ENCODE results near the gene HOXB9. TPM values are rescaled to one million over a fixed set of nuclear protein-coding genes. Genes with fewer than 3 reads are reported as not detected.

The HOXB9 gene
- total and polyA plus RNA-seq, 3 donors from 2014 or later = 0.31 to 0.94 (median 0.76) TPM

DNA sequence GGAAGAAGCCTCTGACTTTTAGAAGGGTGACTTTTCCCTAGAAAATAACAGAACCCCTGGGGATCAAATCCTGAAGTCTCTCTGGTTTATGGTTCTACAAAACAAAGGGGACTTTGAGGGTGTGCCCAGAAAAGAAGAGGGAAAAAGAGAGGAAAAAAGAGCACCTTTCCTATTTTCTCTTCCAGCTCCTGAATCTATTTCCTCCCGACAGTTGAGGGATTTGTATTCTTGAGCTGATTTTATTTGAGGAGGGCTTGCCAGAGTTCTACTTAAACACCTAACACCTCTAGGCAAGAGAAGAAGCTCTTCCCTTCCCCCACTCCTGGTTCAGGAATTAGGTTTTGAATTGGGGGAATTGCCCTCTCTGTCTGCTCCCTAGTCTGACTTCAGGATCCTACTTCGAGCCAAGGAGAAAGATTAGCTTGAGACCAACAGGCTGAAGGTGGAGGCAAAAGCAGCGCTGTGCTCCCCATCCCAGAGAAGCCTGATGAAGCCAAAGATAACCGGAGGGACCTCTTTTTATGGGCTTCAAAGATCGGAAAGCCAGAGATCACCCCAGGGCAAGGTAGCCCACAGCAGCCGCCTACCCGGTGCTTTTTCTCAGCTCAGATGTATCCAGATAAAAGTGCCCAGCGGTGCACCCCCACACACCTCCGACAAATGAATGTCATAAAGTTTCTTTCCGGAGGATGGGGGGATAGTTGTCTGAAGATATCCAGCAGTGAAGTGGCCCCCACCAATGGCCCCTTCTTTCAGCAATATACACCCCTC, 36.9 kb downstream of the HOXB9 start:
- peaks cover 10% of the 10 kb centered on the region for H3K4me1 ChIP-seq
- H3K9me3 ChIP-seq = no peaks in the 10 kb centered on the region
- H3K4me3 ChIP-seq = no peak overlapping the region
- no peaks in the 10 kb centered on the region for H3K27me3 ChIP-seq
- no peak for DNase-seq
- 26 to 38% methylated on average over 8 to 10 of the region's 10 CpGs for WGBS, 2 donors
- intact Hi-C loops (cut with DNase I; ENCODE audit: low total_unique reads) = no loop called here
- no peak overlapping the region for H3K27ac ChIP-seq
- H3K36me3 ChIP-seq (ENCODE audit: low read depth, missing control alignments) = no peaks in the 10 kb centered on the region
- no peak for TF ChIP-seq POLR2A (IDR thresholded peaks at IDR 0.05)
- TF ChIP-seq, protein P1, sequence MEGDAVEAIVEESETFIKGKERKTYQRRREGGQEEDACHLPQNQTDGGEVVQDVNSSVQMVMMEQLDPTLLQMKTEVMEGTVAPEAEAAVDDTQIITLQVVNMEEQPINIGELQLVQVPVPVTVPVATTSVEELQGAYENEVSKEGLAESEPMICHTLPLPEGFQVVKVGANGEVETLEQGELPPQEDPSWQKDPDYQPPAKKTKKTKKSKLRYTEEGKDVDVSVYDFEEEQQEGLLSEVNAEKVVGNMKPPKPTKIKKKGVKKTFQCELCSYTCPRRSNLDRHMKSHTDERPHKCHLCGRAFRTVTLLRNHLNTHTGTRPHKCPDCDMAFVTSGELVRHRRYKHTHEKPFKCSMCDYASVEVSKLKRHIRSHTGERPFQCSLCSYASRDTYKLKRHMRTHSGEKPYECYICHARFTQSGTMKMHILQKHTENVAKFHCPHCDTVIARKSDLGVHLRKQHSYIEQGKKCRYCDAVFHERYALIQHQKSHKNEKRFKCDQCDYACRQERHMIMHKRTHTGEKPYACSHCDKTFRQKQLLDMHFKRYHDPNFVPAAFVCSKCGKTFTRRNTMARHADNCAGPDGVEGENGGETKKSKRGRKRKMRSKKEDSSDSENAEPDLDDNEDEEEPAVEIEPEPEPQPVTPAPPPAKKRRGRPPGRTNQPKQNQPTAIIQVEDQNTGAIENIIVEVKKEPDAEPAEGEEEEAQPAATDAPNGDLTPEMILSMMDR (IDR thresholded peaks at IDR 0.05) = no peak

DNA sequence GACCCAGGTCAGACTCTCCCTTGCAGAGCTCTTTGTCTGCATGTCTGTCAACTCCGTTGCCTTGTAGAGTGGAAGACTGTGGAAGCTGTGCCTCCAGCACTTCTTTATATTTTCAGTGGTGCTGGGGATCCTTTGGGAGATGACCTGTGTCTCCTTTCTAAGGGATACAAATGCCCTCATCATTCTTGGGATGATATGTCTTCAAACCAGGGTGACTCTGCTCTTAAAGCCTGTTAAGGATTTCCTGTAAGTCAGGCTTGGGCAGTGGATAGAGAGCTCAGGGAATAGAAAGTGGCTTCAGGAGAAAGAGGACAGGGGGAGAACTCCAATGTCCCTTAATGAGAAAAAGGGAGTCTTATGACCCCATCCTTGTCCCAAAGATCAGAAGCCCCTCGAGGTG, 37.6 kb downstream of the HOXB9 start:
- intact Hi-C loops (cut with DNase I; ENCODE audit: low total_unique reads) = no loop called here
- peaks cover 10% of the 10 kb centered on the region for H3K4me1 ChIP-seq

DNA sequence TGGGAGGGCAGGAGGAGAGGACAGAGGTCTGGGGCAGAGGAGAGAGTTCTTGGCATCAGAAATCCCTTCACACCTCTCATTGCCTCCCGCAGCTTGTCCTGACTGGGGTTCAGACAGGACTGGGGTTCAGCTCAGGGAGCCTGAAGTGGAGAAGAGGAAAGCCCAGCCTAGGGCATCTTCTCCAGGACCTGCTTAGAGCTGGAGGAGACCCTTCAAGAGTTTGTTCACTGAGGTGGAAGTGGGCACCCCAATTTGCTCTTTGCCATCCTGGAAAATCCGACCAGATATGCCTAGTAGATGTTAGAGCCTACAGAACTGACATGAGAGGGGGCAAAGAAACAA, 38.1 kb downstream of the HOXB9 start:
- Histone ChIP-seq H3K9me3 (no peaks in the 10 kb centered on the region), H3K27ac (no peak overlapping the region), H3K4me1 (peaks cover 10% of the 10 kb centered on the region), H3K4me3 (no peak overlapping the region), H3K36me3 (ENCODE audit: low read depth, missing control alignments) (no peaks in the 10 kb centered on the region), H3K27me3 (no peaks in the 10 kb centered on the region)
- DNase-seq = no peak
- intact Hi-C loops (cut with DNase I; ENCODE audit: low total_unique reads) = no loop called here
- 77 to 78% methylated on average over 2 of the region's 2 CpGs for WGBS, 2 donors
- no peak for TF ChIP-seq POLR2A (IDR thresholded peaks at IDR 0.05)
- TF ChIP-seq, protein P1 (IDR thresholded peaks at IDR 0.05) = no peak

More for the DNA sequence above, 37.6 kb downstream of the HOXB9 start:
- TF ChIP-seq, protein P1 (IDR thresholded peaks at IDR 0.05) = no peak
- TF ChIP-seq POLR2A (IDR thresholded peaks at IDR 0.05) = no peak
- Histone ChIP-seq H3K27me3 (no peaks in the 10 kb centered on the region), H3K27ac (no peak overlapping the region), H3K36me3 (ENCODE audit: low read depth, missing control alignments) (no peaks in the 10 kb centered on the region), H3K9me3 (no peaks in the 10 kb centered on the region), H3K4me3 (no peak overlapping the region)
- DNase-seq = no peak
- WGBS, 2 donors = 50 to 55% methylated on average over 2 of the region's 2 CpGs

DNA sequence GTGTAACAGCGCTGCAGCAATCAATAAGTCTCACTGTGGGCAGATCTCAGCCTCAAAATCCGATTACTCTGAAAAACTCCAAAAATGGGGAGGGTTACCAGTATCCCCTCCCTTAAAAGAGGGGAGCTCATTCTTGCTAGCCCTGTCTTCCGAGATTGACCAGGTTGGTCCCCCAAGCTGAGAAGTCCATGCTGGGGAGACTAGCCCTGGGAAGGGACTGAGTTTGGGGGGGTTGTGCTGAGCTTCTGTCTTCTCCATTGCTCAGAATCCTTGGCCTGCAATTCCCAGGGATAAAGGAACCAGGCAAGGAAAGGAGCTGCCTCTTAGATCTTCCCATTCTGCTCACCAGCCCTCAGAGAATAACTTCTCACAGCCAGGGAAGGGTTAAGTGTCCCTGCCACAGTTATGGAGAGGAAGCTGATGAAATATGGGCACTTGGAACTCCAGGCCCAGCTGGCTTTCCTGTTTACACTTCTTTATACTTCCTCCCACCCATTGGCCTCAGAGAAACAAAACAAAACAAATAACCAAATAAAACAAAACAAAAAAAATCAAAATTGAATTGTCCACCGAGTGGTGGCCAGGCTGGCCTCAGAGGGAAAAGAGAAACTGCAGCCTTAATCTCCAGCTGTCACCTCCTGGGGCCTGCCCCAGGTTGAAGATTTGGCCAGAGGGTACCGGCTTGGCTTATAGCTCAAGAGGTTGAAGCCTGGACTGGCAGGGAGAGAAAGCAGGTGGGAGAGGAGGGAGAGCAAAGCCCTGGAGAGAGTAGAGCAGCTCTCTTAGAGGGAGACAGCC, 38.7 kb downstream of the HOXB9 start:
- DNase-seq = no peak
- 42 to 53% methylated on average over 5 of the region's 5 CpGs for WGBS, 2 donors
- peaks cover 10% of the 10 kb centered on the region for H3K4me1 ChIP-seq
- no peaks in the 10 kb centered on the region for H3K9me3 ChIP-seq
- no peak overlapping the region for H3K4me3 ChIP-seq
- TF ChIP-seq POLR2A (IDR thresholded peaks at IDR 0.05) = no peak
- TF ChIP-seq, protein P1 (IDR thresholded peaks at IDR 0.05) = no peak
- intact Hi-C loops (cut with DNase I; ENCODE audit: low total_unique reads) = no loop called here
- no peaks in the 10 kb centered on the region for H3K36me3 ChIP-seq (ENCODE audit: low read depth, missing control alignments)
- no peaks in the 10 kb centered on the region for H3K27me3 ChIP-seq
- H3K27ac ChIP-seq = no peak overlapping the region

All from testis (tissue), 3 donors.